Measurements from ENCODE around the gene SLC49A3.
"Not testable (repeated sequence)": the region's sequence is repeated elsewhere in the genome, so short reads cannot be mapped to it uniquely, and the experiment has no call there.

The SLC49A3 gene

GRCh38 chr4:721261-722168 is 32.6 kb upstream of the SLC49A3 start:
- DNase-seq (ENCODE audit: low spot score), result peak; percentile 10

- no peak for DNase-seq (ENCODE audit: low spot score)
Observed at GRCh38 chr4:720111-720860, 31.3 kb upstream of the SLC49A3 start.

- no peak for DNase-seq (ENCODE audit: low spot score)
Observed at GRCh38 chr4:718460-718859, 29.5 kb upstream of the SLC49A3 start.

DNA sequence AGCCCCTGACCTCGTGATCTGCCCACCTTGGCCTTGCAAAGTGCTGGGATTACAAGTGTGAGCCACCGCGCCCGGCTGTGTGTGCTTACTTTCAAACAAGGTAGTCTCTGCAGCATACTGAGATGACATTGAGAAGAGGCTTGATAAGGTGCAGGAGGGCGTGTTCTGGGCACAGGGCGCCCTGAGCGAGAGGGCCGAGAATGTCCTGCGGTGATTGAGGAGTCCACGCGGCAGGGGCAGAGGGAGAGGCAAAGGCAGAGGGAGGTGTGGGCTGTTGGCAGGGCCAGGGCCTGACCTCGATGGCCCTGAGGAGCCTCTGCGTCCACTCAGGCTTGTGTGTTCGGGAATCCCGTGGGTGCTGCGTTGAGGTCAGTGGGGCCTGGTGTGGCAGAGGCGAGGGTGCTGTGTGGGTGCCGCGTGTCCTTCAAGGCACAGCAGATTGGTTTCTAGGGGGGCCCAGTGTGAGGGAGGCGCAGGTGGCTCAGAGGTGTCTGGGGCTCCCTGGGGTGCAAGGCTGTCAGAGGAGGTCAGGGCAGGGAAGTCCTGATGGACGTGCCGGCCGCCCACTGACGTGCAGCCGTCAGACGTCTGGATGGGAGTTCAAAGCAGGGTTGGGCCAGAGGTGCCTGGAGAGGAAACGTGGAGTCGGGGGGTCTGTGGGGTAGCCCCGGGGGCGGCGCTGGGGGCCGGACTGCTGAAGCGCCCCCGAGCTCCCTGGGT is 28.8 kb upstream of the SLC49A3 start:
- no peak for DNase-seq (ENCODE audit: low spot score)

- DNase-seq (ENCODE audit: low spot score), result no peak
Observed at GRCh38 chr4:714087-714486, 25.1 kb upstream of the SLC49A3 start.

DNA sequence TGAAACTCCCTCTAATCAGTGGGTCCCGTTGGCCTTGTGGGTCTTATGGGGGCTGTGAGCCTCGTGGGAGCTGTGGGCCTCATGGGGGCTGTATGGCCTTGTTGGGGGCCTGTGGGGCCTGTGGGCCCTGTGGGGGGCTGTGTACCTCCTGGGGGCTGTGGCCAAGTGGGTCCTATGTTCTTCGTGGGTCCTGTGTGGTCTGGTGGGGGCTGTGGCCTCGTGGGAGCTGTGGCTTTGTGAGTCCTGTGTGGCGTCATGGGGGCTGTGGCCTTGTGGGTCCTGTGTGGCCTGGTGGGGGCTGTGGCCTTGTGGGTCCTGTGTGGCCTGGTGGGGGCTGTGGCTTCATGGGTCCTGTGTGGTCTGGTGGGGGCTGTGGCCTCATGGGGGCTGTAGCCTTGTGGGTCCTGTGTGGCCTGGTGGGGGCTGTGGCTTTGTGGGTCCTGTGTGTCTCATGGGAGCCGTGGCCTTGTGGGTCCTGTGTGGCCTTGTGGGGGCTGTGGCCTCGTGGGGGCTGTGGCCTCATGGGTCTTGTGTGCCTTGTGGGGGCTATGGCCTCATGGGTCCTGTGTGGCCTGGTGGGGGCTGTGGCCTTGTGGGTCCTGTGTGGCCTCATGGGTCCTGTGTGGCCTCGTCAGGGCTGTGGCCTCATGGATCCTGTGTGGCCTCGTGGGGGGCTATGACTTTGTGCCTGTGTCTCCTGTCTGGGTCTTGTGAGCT is 24.1 kb upstream of the SLC49A3 start:
- no peak for DNase-seq (ENCODE audit: low spot score)

DNA sequence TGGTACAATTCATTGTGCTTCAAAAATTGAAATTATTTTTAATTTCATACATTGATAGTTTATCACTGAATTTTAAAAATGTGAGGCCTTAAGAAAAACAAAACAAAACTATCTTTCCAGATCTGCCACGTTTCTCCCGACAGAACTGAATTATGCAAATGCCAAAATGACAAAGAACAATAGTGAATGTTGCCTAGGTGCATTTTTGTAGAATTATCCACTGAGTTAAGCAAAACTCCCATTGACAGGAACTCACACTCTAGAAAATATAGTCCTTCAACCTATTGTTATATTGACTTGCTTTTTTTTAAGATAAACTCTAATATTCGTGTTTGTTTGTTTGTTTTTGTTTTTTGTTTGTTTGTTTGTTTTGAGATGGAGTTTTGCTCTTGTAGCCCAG is 23.1 kb upstream of the SLC49A3 start:
- DNase-seq (ENCODE audit: low spot score), result no peak

- no peak for DNase-seq (ENCODE audit: low spot score)
Observed at GRCh38 chr4:710916-711315, 22.0 kb upstream of the SLC49A3 start.

DNA sequence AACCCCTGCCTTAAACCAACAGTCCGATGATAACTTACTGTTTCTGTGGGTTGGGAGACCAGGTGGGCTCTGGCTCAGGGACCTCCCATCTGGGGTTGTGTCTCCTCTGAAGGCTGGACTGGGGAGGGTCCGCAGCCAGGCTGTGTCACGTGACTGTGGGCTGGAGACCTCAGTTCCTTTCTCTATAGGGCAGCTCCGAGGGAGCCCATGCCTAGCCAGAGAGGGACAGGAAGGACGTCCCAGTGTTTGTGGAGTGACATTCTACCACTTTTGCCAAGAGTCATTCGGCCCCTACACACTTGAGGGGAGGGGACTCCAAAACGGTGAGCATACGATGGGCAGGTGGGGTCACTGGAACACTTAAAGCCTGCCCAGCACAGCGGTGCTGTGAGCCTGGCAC is 21.2 kb upstream of the SLC49A3 start:
- DNase-seq (ENCODE audit: low spot score), result no peak

- DNase-seq (ENCODE audit: low spot score), result no peak
Observed at GRCh38 chr4:709348-709747, 20.4 kb upstream of the SLC49A3 start.

DNA sequence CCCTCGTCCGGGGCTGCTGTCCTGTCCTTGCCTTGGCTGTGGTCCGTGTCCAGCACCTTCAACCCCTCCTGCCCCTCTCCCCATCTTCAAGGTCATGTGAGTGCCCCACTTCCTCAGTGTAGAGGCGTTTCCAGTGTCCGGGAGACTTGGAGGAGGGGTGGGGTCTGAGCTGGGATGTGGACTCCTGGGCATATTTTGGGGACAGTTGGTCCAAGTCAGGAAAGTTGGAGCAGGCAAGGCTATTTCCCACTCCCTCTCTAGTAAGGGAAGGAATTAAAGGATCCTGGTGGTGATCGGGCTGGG is 19.6 kb upstream of the SLC49A3 start:
- no peak for DNase-seq (ENCODE audit: low spot score)

DNA sequence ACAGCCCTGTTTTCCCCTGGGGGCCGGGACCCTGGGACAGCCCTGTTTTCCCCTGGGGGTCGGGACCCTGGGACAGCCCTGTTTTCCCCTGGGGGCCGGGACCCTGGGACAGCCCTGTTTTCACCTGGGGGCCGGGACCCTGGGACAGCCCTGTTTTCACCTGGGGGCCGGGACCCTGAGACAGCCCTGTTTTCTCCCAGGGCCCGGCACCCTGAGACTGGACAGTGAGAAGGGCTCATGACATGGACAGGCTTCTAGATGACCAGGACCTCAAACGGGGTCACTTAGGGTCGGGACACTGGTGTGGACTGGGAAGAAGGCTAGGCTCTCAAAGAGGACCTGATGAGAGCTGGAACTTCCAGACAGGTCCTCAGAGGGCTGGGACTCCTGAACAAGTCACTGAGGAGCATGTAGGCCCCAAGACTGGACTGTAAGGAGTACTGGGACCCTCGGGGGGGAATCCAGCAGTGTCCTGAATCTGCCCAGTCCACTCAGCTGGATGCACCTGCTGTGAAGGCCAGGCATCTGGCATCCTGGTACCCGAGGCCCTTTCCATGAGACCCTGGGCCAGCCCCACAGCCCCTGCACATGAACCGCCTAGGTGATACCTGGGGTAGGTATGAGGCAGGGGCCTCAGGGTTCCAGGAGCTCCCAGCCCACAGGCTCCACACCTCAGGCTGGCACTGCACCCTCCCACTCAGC is 19.1 kb upstream of the SLC49A3 start:
- no peak for DNase-seq (ENCODE audit: low spot score)

DNA sequence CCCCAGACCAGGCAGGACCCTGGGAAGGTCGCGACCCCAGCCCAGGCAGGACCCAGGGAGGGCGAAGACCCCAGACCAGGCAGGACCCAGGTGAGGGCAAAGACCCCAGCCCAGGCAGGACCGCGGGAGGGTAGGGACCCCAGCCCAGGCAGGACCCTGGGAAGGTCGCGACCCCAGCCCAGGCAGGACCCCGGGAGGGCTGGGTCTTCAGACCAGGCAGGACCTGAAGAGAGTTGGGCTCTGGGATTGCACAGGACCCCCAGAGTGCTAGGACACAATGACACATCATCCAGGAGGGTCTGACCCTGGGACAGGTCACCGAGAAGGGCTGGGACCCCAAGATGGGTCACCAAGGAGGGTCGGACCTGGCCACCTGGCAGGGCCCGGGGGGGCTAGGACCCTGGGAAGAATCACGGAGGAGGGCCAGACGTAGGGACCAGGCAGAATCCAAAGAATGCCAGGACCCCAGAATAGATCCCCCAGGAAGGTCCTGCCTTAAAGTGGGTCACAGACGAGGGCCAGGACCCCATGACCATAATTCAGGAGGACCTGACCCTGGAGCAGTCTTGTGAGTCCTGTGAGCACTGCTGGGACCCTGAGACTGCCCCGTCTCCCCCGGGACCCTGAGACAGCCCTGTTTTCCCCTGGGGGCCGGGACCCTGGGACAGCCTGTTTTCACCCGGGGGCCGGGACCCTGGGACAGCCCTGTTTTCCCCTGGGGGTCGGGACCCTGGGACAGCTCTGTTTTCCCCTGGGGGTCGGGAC is 18.1 kb upstream of the SLC49A3 start:
- DNase-seq (ENCODE audit: low spot score), result no peak

GRCh38 chr4:706083-706633 is 17.2 kb upstream of the SLC49A3 start:
- DNase-seq (ENCODE audit: low spot score), result not testable (repeated sequence)

DNA sequence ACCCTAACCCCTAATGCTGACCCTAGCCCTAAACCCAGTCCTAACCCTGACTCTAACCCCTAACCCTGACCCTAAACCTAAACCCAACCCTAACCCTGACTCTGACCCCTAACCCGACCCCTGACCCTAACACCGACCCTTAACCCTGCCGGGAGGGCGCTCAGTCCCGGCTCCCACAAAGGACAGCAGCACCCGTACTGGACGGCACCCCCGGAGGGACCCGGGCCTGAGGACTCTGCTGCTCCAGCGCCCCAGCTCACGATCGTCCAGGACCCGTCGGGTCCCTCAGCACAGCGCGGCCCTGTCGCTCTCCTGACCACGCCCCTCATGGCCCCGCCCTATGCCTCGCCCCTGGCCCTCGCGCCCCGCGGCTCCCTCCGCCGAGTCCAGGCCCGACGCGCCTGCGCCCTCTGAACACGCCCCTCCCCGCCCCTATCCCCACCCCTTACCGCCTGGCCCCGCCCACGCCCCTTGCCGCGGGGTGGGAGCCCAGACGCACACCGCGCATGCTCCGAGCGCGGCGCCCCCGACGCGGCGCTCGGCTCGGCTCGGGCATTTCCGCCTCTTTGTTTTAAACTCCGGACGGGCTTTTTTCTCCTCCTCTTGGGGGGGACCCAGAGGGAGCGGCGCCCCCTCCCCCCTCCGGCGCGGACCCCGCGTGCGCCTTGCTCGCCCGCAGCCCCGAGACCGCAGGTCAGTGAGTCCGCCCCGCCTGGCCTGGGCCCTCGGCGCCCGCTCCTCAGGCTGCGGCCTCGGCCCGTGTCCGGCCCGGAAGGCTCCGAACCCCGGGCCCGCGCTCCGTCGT is 16.5 kb upstream of the SLC49A3 start, which contains the start of gene PCGF3:
TSS of gene PCGF3 (plus strand) at position 555 of the 805 bp plus-strand sequence. CDS start 27,849 bp downstream, outside the sequence.
- peak; percentile 88 for DNase-seq (ENCODE audit: low spot score)

GRCh38 chr4:704971-705277 is 16.0 kb upstream of the SLC49A3 start:
- no peak for DNase-seq (ENCODE audit: low spot score)

DNA sequence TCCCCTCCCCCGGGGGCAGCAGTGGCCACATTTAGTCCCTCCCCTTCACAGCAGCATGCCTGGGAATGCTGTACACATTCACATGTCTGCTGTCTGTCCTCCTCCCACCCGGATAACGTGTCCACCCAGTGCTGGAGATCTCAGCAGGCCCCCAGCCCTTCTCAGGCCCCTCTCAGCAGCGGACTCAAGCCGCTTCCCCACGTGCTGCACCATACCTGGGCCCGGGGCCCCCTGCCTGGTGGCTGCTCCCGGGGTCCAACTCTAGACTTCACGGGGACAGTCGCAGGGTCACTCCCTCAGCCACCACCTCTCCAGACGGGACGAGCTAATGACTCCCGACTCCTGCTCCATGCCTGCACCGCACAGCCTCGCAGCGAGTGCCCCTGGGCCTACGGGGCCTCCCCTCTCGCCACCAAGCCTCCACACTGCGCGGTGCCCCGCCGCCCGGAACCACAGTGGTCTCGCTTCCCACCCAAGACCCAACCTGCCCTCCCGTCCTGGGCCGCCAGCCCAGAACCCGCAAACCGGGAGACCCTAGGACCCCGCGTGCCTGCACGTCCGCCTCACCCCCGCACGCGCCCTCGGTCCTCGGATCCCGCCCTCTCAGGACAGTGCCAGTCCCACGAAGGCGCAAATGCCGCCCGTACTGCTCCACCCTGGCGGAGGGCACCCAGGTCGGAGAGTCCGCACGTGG is 15.4 kb upstream of the SLC49A3 start:
- no peak for DNase-seq (ENCODE audit: low spot score)

- DNase-seq (ENCODE audit: low spot score), result no peak
Observed at GRCh38 chr4:703336-704197, 14.6 kb upstream of the SLC49A3 start.
